ENCODE results near the gene SH3PXD2B.
"Not testable (repeated sequence)": the region's sequence is repeated elsewhere in the genome, so short reads cannot be mapped to it uniquely, and the experiment has no call there.

Gene SH3PXD2B

GRCh38 chr5:172350212-172351181, 103.8 kb downstream of the SH3PXD2B start:
- TF ChIP-seq, protein P1, sequence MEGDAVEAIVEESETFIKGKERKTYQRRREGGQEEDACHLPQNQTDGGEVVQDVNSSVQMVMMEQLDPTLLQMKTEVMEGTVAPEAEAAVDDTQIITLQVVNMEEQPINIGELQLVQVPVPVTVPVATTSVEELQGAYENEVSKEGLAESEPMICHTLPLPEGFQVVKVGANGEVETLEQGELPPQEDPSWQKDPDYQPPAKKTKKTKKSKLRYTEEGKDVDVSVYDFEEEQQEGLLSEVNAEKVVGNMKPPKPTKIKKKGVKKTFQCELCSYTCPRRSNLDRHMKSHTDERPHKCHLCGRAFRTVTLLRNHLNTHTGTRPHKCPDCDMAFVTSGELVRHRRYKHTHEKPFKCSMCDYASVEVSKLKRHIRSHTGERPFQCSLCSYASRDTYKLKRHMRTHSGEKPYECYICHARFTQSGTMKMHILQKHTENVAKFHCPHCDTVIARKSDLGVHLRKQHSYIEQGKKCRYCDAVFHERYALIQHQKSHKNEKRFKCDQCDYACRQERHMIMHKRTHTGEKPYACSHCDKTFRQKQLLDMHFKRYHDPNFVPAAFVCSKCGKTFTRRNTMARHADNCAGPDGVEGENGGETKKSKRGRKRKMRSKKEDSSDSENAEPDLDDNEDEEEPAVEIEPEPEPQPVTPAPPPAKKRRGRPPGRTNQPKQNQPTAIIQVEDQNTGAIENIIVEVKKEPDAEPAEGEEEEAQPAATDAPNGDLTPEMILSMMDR (IDR thresholded peaks at IDR 0.05; ENCODE audit: low read depth, low read length), result no peak
- DNase-seq (ENCODE audit: extremely low read depth, low read depth), result no peak

- DNase-seq (ENCODE audit: extremely low read depth, low read depth), result not testable (repeated sequence)
Observed at GRCh38 chr5:172348733-172349132, 105.6 kb downstream of the SH3PXD2B start.

GRCh38 chr5:172348084-172348483, 106.2 kb downstream of the SH3PXD2B start:
- DNase-seq (ENCODE audit: extremely low read depth, low read depth), result no peak
- TF ChIP-seq, protein P1 (IDR thresholded peaks at IDR 0.05; ENCODE audit: low read depth, low read length), result no peak

GRCh38 chr5:172347496-172348052, 106.8 kb downstream of the SH3PXD2B start:
- DNase-seq (ENCODE audit: extremely low read depth, low read depth), result no peak

GRCh38 chr5:172345881-172346280, 108.4 kb downstream of the SH3PXD2B start:
- no peak for DNase-seq (ENCODE audit: extremely low read depth, low read depth)
- TF ChIP-seq, protein P1 (IDR thresholded peaks at IDR 0.05; ENCODE audit: low read depth, low read length), result no peak

More at GRCh38 chr5:172347496-172348052, 106.8 kb downstream of the SH3PXD2B start:
- TF ChIP-seq, protein P1 (IDR thresholded peaks at IDR 0.05; ENCODE audit: low read depth, low read length), result no peak

- TF ChIP-seq, protein P1 (IDR thresholded peaks at IDR 0.05; ENCODE audit: low read depth, low read length), result no peak
- DNase-seq (ENCODE audit: extremely low read depth, low read depth), result no peak
Observed at GRCh38 chr5:172344855-172345409, 109.4 kb downstream of the SH3PXD2B start.

DNA sequence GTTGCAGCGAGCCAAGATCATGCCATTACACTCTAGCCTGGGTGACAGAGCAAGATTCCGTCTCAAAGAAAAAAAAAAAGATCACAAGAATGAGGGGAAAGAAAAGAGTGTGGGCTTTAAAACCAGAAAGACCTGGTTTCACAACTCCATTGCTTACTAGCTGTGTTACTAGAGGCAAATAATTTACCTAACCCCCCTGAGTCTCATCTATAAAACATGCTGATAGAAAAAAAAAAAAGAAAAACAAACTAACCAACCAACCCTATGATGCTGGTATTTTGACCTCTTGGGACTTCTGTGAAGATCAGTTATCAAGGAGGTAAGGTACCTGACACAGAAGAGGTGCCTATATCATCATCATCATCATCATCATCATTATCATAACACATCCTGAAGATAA, 110.6 kb downstream of the SH3PXD2B start:
- DNase-seq (ENCODE audit: extremely low read depth, low read depth), result no peak
- TF ChIP-seq, protein P1 (IDR thresholded peaks at IDR 0.05; ENCODE audit: low read depth, low read length), result no peak
